Measurements from ENCODE around the gene PLEKHM1.

The PLEKHM1 gene

DNA sequence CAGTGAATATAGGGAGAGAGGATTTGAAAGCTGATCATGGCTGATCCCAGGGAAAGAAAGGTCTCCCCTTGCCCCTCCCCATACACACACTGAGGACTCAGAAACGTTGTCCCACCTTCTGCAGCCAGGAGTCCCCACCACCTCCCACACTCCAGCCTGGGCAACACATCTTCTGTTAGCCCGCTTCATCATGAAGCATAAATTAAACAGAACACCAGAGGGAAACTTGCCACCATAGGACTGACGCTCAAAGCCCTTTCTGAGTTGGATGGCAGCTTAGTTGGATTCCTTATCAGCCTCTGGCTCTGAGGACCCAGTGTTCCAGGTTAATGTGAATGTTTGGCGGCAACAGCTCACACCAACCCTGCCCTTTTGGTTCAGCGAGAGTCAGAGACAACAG, 91.7 kb downstream of the PLEKHM1 start:
- DNase-seq (ENCODE audit: low read depth in 2 of 2), result no peak

DNA sequence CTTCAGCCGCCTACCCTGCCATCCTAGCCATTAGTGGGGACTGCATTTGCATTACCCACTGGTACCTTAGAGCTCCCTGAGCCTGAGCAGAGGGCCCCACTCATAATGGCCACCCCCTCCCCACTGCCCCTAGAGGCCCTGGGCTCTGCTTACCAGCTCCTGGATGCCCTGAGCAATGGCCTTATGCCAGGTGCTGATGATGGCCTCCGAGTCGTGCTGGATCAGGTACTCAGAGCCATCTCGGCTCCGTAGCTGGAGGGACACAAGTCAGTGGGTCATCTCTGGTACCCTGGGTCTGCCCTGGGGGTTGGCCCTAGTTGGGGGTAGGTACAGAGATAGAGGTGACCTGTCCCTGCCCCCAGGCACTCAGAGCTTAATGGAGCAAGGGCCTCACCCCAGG, 92.7 kb downstream of the PLEKHM1 start:
- no peak for DNase-seq (ENCODE audit: low read depth in 2 of 2)

DNA sequence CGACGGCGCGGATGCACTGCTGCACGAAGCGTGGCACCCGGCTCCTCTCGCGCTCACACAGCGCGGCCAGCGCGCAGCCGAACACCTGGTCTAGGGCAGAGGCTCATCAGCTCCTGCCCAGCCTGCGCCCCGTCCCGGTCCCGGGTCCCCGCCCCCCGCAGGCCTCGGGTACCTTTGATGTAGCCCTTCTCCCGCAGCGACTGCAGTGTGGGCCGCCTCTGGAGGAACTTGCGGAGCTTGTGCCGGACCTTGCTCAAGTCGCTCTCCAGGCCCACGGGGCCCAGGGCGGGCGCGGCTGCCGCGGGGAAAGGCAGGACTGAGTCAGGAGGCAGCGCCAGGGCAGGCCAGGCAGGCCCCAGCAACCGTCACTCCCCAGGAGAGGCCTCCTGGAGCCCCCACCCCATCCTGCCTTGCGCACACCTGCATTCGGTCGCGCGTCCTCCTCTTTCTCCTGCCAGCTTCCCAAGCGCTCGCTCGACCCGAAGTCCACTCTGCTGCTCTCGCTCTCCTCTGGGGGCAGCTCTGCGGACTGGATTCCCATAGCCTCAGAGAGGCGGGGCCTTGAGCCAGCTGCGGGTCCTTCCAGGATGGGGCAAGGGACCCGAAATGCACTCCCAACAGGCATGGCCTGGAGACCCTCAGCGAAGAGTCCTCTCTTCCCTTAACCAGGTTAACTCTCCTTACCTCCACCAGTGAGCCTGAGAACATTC, 93.9 kb downstream of the PLEKHM1 start:
- no peak for DNase-seq (ENCODE audit: low read depth in 2 of 2)

DNA sequence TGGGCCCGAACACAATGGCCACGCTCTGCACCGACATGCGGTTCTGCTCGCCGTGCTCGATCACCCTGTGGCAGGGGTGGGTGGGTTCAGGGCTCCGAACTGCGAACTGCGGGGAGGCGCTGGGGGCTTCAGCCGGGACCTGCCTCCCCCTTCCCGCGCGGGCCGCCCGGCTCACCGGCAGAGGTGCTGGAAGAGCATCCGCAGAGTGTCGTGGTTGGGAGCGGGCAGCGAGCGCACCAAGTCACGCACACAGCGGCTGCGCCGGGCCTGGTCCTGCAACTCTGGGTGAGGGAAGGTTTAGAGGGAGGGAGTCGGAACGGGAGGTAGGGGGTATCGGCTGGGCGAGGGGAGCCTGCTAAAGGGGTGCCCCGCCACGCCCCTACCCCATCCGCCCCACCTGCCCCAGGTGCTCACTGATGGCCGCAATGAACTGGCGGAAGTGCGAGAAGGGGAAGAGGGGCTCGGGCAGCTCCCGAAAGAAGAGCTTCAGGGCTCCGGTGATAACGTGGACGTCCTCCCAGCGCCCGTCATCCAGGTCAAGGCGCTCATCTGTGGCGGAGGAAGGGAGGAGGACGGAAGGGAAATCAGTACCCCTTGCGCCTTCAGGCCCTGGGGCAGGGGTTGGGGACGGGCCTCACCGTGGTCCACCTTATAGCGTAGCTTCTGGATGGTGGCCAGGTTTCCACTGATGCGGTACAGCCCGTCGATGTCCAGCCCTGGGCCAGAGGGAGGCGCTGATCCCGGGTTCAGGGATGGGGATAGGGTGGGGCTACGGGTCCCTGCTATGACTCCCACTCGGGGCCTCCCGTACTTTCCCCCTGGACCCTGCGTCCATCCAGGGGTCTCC, 94.7 kb downstream of the PLEKHM1 start:
- DNase-seq (ENCODE audit: low read depth in 2 of 2), result no peak

DNA sequence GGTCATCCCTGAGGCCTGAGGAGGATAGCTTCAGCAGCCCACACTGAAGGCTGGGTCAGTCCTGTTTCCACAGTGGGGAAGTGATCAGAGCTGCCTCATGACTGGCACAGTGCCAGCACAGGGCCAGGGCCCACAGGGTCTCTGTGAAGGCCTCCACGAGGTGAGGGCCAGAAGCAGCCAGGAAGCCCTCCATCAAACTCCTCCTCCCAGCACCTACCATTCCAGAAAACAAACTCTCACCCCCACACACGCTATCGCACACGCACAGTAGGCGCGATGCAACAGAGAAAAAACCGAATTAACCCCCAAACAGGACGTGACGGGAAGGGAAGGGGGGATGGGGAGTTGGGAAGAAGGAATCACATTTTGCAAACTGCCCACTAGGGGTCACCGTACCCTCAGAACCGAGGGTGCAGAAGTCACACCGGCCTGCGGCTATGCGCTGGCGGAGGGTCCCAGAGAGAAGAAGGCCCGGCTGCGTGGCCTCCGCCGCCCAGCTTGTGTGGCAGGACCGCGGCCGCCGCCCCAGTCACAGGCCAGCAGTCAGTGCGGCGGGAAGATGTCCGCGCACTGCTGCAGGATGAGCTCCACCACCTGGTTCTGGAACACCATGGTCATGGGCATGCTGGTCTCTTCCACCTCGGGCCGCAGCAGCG, 95.5 kb downstream of the PLEKHM1 start:
- DNase-seq (ENCODE audit: low read depth in 2 of 2), result no peak

DNA sequence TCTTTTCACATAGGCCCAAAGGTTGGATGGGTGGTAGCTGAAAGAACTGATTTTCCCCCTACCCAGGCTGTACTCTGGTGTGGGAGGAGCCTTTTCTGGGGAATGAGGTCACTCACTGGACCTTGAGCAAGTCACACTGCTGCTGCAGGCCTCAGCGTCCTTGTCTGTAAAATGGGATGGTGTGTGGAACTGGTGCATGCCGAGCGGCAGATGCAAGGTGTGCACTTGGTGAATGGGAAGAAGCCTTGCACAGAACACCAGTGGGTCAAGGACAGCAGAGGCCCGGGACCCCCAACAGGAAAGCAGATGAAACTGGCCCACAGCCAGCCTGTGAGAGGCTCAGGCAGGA, 96.0 kb downstream of the PLEKHM1 start:
- no peak for DNase-seq (ENCODE audit: low read depth in 2 of 2)

DNA sequence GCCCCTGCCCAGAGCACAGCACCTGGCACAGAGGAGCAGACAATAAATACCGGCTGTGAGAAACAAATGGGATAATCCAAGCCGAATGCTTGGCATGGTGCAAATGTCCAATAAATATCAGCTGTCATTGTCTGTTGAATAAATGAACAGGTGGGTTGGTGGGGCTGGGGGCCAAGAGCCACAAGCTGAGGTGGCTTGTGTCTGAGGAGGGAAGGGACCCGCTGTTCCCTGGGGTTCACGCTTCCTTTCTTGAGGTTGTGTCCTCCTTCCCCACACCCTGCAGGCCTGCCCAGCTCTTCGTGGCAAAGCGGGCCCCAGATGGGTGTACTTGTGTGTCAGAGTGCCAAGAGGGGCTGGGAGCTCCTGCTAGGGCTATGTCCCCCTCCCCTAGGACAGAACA, 96.4 kb downstream of the PLEKHM1 start:
- DNase-seq (ENCODE audit: low read depth in 2 of 2), result no peak

DNA sequence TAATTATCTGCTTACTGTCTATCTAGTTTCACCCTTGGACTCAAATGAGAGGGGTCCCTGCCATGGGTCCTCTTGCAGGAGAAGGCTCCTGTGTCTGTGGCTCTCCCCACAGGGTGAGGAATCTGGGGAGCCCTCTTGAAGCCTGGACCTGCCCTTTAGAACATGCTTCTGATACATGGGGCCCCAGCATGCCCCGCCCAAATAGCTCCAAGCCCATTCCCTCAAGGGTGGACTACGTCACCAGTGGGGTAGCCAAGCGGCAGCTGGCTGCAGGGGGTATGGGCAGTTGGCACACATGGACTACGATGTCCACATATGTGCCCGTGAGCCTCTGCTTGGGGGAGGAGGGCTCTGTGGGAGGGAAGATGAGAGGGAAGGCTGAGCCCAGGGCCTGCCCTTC, 97.1 kb downstream of the PLEKHM1 start:
- DNase-seq (ENCODE audit: low read depth in 2 of 2), result no peak

DNA sequence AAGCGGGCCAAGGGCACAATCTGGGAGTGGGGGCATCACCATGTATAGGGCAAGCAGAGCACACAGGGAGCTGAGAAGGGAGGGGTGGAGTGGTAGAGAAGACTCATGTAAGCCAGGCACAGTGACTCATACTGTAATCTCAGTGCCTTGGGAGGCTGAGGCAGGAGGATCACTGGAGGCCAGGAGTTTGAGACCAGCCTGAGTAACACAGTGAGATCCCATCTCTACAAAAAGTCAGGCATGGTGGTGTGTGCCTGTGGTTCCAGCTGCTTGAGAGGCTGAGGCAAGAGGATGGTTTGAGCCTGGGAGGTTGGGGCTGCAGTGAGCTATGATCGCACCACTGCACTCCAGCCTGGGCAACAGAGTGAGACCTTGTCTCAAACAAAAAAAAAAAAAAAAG, 98.6 kb downstream of the PLEKHM1 start:
- DNase-seq (ENCODE audit: low read depth in 2 of 2), result no peak

DNA sequence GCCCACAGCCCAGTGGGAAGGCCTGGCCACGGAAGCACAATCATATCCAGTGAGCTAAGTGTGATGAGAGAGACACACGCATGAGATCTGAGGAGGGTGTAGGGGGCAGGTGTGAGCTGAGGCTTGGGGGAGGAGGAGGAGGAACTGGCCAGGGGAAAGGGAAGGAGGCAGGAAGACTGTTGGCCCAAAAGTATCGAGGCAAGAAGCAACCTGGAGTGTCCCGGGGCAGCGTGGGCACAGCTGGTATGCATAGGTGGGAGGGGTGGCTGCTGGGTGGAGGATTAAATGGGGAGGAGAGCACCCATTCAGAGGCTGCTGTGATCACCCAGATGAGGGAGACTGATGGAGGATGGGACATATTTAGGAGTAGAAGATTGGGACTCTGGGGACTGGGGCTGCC, 99.2 kb downstream of the PLEKHM1 start:
- no peak for DNase-seq (ENCODE audit: low read depth in 2 of 2)

DNA sequence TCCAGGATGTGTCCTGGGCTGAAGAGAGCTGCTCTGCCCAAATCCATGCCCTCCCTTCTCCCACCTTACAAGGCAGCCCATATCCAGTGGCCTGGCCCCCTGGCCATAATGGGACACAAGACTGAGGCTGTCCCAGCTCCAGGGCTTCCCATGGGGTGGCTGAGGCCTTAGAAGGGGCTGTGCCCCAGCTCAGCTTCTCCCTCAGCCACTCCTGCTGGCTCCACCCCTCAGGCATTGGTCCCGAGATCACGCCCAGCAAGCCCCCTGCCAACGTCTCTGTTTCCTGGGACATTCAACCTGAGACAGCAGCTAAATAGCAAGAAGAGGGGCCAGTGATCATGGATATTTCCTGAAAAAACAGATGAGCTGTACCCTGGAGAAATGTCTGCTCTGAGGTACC, 101.2 kb downstream of the PLEKHM1 start:
- DNase-seq (ENCODE audit: low read depth in 2 of 2), result no peak

DNA sequence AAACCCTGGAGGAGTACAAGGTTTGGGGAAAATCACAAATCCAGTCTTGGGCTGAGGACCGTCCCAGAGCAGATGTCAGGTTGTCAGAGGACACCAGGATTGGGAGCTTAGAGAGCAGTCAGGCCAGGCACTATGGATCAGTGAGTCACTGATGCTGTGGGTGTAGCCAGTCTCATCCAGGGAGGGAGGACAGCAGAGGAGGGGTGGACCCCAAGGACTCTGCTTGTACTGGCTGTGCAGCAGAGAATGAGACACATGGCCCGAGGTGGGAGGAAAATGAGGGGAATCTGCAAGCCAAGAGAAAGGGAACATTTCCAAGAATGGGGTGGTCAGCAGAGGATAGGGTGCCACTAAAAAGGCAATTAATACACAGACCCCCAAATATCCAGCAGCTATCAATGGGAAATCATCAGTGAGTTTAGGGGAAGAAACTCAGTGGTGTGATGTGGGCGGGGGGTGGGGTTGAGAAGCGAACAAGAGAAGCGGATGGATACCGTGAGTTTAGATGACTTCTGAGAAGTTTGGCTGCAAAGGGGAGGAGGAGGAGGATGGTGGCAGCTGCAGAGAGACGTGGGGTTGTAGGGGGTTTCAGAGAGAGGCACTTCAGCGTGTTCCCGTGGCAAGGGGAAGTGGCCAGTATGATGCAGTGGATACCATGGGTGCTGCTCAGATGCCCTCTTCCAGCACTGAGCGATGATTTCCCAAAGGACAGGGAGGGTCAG, 101.8 kb downstream of the PLEKHM1 start:
- no peak for DNase-seq (ENCODE audit: low read depth in 2 of 2)

DNA sequence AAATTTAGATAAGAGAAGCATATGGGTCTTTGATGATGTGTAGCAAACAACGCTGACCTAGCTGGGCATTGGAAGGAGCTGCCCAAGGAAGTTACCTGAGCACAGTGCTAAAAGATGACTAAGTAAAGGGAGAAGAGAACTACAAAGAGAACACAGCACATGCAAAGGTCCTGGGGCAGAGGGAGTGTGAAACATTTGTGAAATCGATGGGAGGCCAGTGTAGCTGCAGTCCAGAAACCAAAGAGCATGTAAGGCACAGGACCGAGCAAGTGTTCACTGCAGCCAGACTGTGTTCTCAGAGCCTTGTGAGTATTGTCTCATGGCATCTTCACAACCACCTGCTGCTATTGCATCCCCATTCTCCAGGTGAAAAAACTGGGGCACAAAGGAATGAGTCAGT, 102.8 kb downstream of the PLEKHM1 start:
- no peak for DNase-seq (ENCODE audit: low read depth in 2 of 2)

DNA sequence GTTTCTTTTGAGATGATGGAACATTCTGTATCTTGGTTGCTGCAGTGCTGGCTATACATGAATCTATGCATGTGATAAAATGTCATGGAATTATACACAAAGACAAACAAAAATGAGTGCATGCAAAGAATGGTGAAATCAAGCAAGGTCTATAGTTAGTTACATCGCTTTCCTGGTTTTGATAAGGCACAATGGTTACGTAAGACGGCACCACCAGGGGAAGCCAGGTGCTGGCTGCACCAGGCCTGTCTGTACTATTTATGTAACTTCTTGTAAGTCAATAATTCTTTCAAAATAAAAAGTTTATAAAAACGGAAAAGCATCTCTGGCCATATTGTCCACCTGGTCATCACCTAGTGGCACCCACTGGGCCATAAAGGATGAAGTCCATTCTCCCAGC, 104.3 kb downstream of the PLEKHM1 start:
- no peak for DNase-seq (ENCODE audit: low read depth in 2 of 2)

Data from stimulated activated CD8-positive, alpha-beta memory T cell treated with anti-CD3 and anti-CD28 coated beads, Interleukin-2, amount 100 ng/mL, for 48 hours (primary cell).